SK-N-SH (cell line): Measurements from ENCODE around the gene DHX35. TPM values are rescaled to one million over a fixed set of nuclear protein-coding genes. Genes with fewer than 3 reads are reported as not detected.

Experiments
- CTCF ChIA-PET: fragments of 300-600, 350-600 bp; formaldehyde crosslinking; extraction: SDS; loops from one replicate; lab custom pipeline; 2021; lab: Yijun Ruan, JAX
- POLR2A ChIA-PET: fragments of 350-600 bp; sonication (Branson Sonifier 250); formaldehyde crosslinking; extraction: SDS; loops from one replicate; lab custom pipeline; 2020; ENCODE audit warnings: antibody characterized with exemption, inconsistent platforms; lab: Yijun Ruan, JAX
- DNase-seq: peaks from one replicate; pipeline ENCODE4 v3.0.0; 2012
- H2AFZ ChIP-seq: fragments of 200-600 bp; sonication (generic); 2 replicates; pipeline ENCODE4 v1.8.1; 2016; ENCODE audit warnings: antibody characterized with exemption, mild to moderate bottlenecking, low read depth
- H3F3A ChIP-seq: fragments of 200-600 bp; sonication (generic); replicated peaks from 2 replicates; pipeline ENCODE3; 2016; ENCODE audit warnings: antibody characterized with exemption, mild to moderate bottlenecking; ENCODE audit not compliant: insufficient read depth
- H3K27ac ChIP-seq, 2 experiments: fragments of 200-500 bp in 1 of 2; fragments of 200-600 bp in 1 of 2; sonication (Bioruptor generic) in 1 of 2; sonication (generic), shearing (Covaris generic) in 1 of 2; 2 replicates each; pipeline versions ENCODE4 v1.5.1 to v1.6.1; 2014 to 2016; ENCODE audit warnings: low read depth in 2 of 2, inconsistent platforms in 1 of 2, low read length in 1 of 2, mild to moderate bottlenecking in 1 of 2, mixed read lengths in 1 of 2
- H3K27me3 ChIP-seq: fragments of 200-600 bp; sonication (generic), shearing (Covaris generic); 2 replicates; pipeline ENCODE4 v1.6.1; 2016; ENCODE audit warnings: mixed run types; ENCODE audit not compliant: insufficient read depth
- H3K36me3 ChIP-seq, 2 experiments: fragments of 200-500 bp in 1 of 2; fragments of 200-600 bp in 1 of 2; sonication (Bioruptor generic) in 1 of 2; sonication (generic) in 1 of 2; replicated peaks in 1 of 2; 2 replicates each; pipeline versions ENCODE3 to v1.5.1; 2014 to 2016; ENCODE audit warnings: low read length in 1 of 2, mild to moderate bottlenecking in 1 of 2; ENCODE audit not compliant: insufficient read depth in 2 of 2, control insufficient read depth in 1 of 2
- H3K4me1 ChIP-seq, 2 experiments: fragments of 200-500 bp in 1 of 2; fragments of 200-600 bp in 1 of 2; sonication (Bioruptor generic) in 1 of 2; sonication (generic), shearing (Covaris generic) in 1 of 2; 2 replicates each; pipeline versions ENCODE4 v1.5.1 to v1.6.1; 2014 to 2016; ENCODE audit warnings: low read depth in 1 of 2, low read length in 1 of 2, mixed run types in 1 of 2; ENCODE audit not compliant: insufficient read depth in 2 of 2, control insufficient read depth in 1 of 2
- H3K4me2 ChIP-seq: fragments of 200-600 bp; sonication (generic), shearing (Covaris generic); 2 replicates; pipeline ENCODE4 v1.6.1; 2017; ENCODE audit warnings: mixed run types
- H3K4me3 ChIP-seq, 2 experiments: fragments of 200-500 bp in 1 of 2; fragments of 200-600 bp in 1 of 2; sonication (Bioruptor generic) in 1 of 2; sonication (generic), shearing (Covaris generic) in 1 of 2; 2 replicates each; pipeline versions ENCODE4 v1.5.1 to v1.8.1; 2014 to 2016; ENCODE audit warnings: low read depth in 2 of 2, inconsistent platforms in 1 of 2, low read length in 1 of 2, mild to moderate bottlenecking in 1 of 2, mixed read lengths in 1 of 2, moderate library complexity in 1 of 2
- H3K79me2 ChIP-seq: fragments of 200-600 bp; sonication (generic); 2 replicates; pipeline ENCODE4 v1.8.1; 2017; ENCODE audit warnings: mild to moderate bottlenecking; ENCODE audit not compliant: insufficient read depth
- H3K9ac ChIP-seq: fragments of 200-600 bp; sonication (generic); 2 replicates; pipeline ENCODE4 v1.6.1; 2017; ENCODE audit warnings: mixed run types
- H3K9me2 ChIP-seq: fragments of 200-600 bp; sonication (generic); 2 replicates; pipeline ENCODE4 v1.6.1; 2017; ENCODE audit warnings: mixed run types
- H3K9me3 ChIP-seq: fragments of 200-600 bp; sonication (generic); 2 replicates; pipeline ENCODE4 v1.6.1; 2017; ENCODE audit warnings: mixed run types, mild to moderate bottlenecking, moderate library complexity
- H4K20me1 ChIP-seq: fragments of 200-600 bp; sonication (generic); 2 replicates; pipeline ENCODE4 v1.6.1; 2017; ENCODE audit warnings: mild to moderate bottlenecking, mixed run types; ENCODE audit not compliant: insufficient read depth
- CHD2 ChIP-seq: fragments of 150-350 bp; IDR thresholded peaks from 2 replicates; pipeline ENCODE4 v1.6.1; 2018; ENCODE audit warnings: low read length; ENCODE audit not compliant: partially characterized antibody
- EZH2phosphoT487 ChIP-seq: fragments of 200-600 bp; sonication (generic); IDR thresholded peaks from 2 replicates; pipeline ENCODE4 v1.6.1; 2017; ENCODE audit warnings: low read depth, mixed run types, mild to moderate bottlenecking, antibody characterized with exemption, moderate library complexity, borderline replicate concordance
- FOSL2 ChIP-seq: IDR thresholded peaks from 2 replicates; pipeline ENCODE4 v1.4.0; 2012; ENCODE audit warnings: low read depth, mild to moderate bottlenecking, moderate library complexity, borderline replicate concordance
- FOXJ3 ChIP-seq: sonication (generic); formaldehyde crosslinking; IDR thresholded peaks from 2 replicates; pipeline ENCODE4 v1.5.1; 2020; ENCODE audit warnings: mild to moderate bottlenecking, missing genetic modification reagents
- FOXM1 ChIP-seq: IDR thresholded peaks from 2 replicates; pipeline ENCODE4 v1.4.0; 2012; ENCODE audit warnings: low read depth, mild to moderate bottlenecking
- GABPA ChIP-seq: IDR thresholded peaks from 2 replicates; pipeline ENCODE4 v1.4.0; 2012; ENCODE audit warnings: low read depth, mild to moderate bottlenecking
- GATA2 ChIP-seq: sonication (generic); formaldehyde crosslinking; IDR thresholded peaks from 2 replicates; pipeline ENCODE4 v1.5.0; 2020; ENCODE audit warnings: mild to moderate bottlenecking, missing genetic modification reagents
- IRF3 ChIP-seq: fragments of 150-350 bp; IDR thresholded peaks from 2 replicates; pipeline ENCODE4 v1.6.1; 2016; ENCODE audit warnings: mild to moderate bottlenecking, low read depth, low read length
- JUND ChIP-seq: IDR thresholded peaks from 2 replicates; pipeline ENCODE4 v1.4.0; 2012
- MXI1 ChIP-seq: IDR thresholded peaks from 2 replicates; pipeline ENCODE4 v1.6.1; 2012; ENCODE audit warnings: mild to moderate bottlenecking, low read depth, low read length, improper control_type of control experiment
- NFIC ChIP-seq: IDR thresholded peaks from 2 replicates; pipeline ENCODE4 v1.4.0; 2012; ENCODE audit warnings: borderline replicate concordance
- RAD21 ChIP-seq: IDR thresholded peaks from 2 replicates; pipeline ENCODE4 v1.6.1; 2012; ENCODE audit warnings: mild to moderate bottlenecking, low read length
- RFX5 ChIP-seq: IDR thresholded peaks from 2 replicates; pipeline ENCODE4 v1.6.1; 2012; ENCODE audit warnings: mild to moderate bottlenecking, improper control_type of control experiment, low read length
- SIN3A ChIP-seq: IDR thresholded peaks from 2 replicates; pipeline ENCODE4 v1.6.1; 2012; ENCODE audit warnings: low read depth, mild to moderate bottlenecking, low read length, moderate library complexity, borderline replicate concordance
- TAF1 ChIP-seq: IDR thresholded peaks from 2 replicates; pipeline ENCODE4 v1.6.1; 2012; ENCODE audit warnings: low read depth, mild to moderate bottlenecking, low read length, moderate library complexity, borderline replicate concordance
- TCF12 ChIP-seq: IDR thresholded peaks from 2 replicates; pipeline ENCODE4 v1.4.0; 2012
- TEAD4 ChIP-seq: IDR thresholded peaks from 2 replicates; pipeline ENCODE4 v1.4.0; 2012; ENCODE audit warnings: mild to moderate bottlenecking, borderline replicate concordance; ENCODE audit not compliant: insufficient read depth
- YY1 ChIP-seq: IDR thresholded peaks from 2 replicates; pipeline ENCODE4 v1.4.0; 2012; ENCODE audit warnings: low read depth, mild to moderate bottlenecking
- WGBS: methylation state at CpG from one replicate; pipeline ENCODE4 v1.1.6; 2017; ENCODE audit warnings: low lambda C conversion rate; 5-methylcytosine and 5-hydroxymethylcytosine counted together
- polyA plus RNA-seq, 3 experiments: library from polyadenylated mRNA; depleted of rRNA; stranded (reverse); fragments of >200 nt; gene quantifications; 2 replicates each; pipeline ENCODE4 v1.2.3, GENCODE V29; 2012
- TF ChIP-seq, protein P1 (sequence below): IDR thresholded peaks from 2 replicates; pipeline ENCODE4 v1.4.0; 2012; ENCODE audit warnings: low read depth, borderline replicate concordance
- TF ChIP-seq, protein P2 (sequence below): IDR thresholded peaks from 2 replicates; pipeline ENCODE4 v1.4.0; 2012; ENCODE audit warnings: low read depth
- TF ChIP-seq, protein P3 (sequence below): fragments of 200-600 bp; sonication (generic); IDR thresholded peaks from 2 replicates; pipeline ENCODE4 v1.6.1; 2017; ENCODE audit warnings: antibody characterized with exemption, mild to moderate bottlenecking, moderate library complexity
- TF ChIP-seq, protein P4 (sequence below): fragments of 150-350 bp; IDR thresholded peaks from 2 replicates; pipeline ENCODE4 v1.6.1; 2017; ENCODE audit warnings: antibody characterized with exemption, low read length, low read depth, borderline replicate concordance
- TF ChIP-seq, protein P5 (sequence below): IDR thresholded peaks from 2 replicates; pipeline ENCODE4 v1.6.1; 2012; ENCODE audit warnings: mild to moderate bottlenecking, low read depth, low read length, moderate library complexity

The DHX35 gene
- polyA plus RNA-seq, 1 of the 3 experiments (the other 2 are of a cell fraction) = 17.1 TPM

GRCh38 chr20:38926142-38926933 is 35.8 kb upstream of the DHX35 start, which contains the start of gene FAM83D:
FAM83D (plus strand) TSS chr20:38926417; CDS start chr20:38926443, 26 bp downstream.
- POLR2A ChIA-PET = interaction anchor here (0.6 to 3.2 kb wide), 6 partner anchors 31 to 202 kb away, joined by 3 to 20 read pairs (median 4); partner anchors contain the start of genes DHX35, PPP1R16B and SLC32A1
- peaks cover 48% of the 10 kb centered on the region for H3K79me2 ChIP-seq
- TF ChIP-seq, protein P1, sequence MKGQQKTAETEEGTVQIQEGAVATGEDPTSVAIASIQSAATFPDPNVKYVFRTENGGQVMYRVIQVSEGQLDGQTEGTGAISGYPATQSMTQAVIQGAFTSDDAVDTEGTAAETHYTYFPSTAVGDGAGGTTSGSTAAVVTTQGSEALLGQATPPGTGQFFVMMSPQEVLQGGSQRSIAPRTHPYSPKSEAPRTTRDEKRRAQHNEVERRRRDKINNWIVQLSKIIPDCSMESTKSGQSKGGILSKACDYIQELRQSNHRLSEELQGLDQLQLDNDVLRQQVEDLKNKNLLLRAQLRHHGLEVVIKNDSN = no peak
- TF ChIP-seq TEAD4 = 0 out of 2 replicates have a peak, but pooled peaks have one; percentile 37
- TF ChIP-seq MXI1 = peak; percentile 99
- TF ChIP-seq, protein P2, sequence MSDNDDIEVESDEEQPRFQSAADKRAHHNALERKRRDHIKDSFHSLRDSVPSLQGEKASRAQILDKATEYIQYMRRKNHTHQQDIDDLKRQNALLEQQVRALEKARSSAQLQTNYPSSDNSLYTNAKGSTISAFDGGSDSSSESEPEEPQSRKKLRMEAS = peak; percentile 89
- no peak for TF ChIP-seq JUND
- TF ChIP-seq CHD2 = peak; percentile 36
- peak; percentile 61 for TF ChIP-seq IRF3
- TF ChIP-seq GABPA = no peak
- TF ChIP-seq FOXM1 = peak; percentile 100
- TF ChIP-seq FOXJ3 = no peak
- TF ChIP-seq RAD21 = peak; percentile 70; the same call in 1 of the 2 replicates
- TF ChIP-seq, protein P3, sequence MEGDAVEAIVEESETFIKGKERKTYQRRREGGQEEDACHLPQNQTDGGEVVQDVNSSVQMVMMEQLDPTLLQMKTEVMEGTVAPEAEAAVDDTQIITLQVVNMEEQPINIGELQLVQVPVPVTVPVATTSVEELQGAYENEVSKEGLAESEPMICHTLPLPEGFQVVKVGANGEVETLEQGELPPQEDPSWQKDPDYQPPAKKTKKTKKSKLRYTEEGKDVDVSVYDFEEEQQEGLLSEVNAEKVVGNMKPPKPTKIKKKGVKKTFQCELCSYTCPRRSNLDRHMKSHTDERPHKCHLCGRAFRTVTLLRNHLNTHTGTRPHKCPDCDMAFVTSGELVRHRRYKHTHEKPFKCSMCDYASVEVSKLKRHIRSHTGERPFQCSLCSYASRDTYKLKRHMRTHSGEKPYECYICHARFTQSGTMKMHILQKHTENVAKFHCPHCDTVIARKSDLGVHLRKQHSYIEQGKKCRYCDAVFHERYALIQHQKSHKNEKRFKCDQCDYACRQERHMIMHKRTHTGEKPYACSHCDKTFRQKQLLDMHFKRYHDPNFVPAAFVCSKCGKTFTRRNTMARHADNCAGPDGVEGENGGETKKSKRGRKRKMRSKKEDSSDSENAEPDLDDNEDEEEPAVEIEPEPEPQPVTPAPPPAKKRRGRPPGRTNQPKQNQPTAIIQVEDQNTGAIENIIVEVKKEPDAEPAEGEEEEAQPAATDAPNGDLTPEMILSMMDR = no peak
- TF ChIP-seq TCF12 = 0 out of 2 replicates have a peak, but pooled peaks have one; percentile 27
- TF ChIP-seq EZH2phosphoT487 = no peak
- peak; percentile 63; the same call in 1 of the 2 replicates for TF ChIP-seq YY1
- no peak for TF ChIP-seq FOSL2
- peak; percentile 96 for TF ChIP-seq SIN3A
- TF ChIP-seq, protein P4, sequence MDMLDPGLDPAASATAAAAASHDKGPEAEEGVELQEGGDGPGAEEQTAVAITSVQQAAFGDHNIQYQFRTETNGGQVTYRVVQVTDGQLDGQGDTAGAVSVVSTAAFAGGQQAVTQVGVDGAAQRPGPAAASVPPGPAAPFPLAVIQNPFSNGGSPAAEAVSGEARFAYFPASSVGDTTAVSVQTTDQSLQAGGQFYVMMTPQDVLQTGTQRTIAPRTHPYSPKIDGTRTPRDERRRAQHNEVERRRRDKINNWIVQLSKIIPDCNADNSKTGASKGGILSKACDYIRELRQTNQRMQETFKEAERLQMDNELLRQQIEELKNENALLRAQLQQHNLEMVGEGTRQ = no peak
- no peak for TF ChIP-seq GATA2 (CRISPR knock-in tag)
- 0 out of 2 replicates have a peak, but pooled peaks have one; percentile 17 for TF ChIP-seq NFIC
- peak; percentile 81 for TF ChIP-seq TAF1
- TF ChIP-seq, protein P5, sequence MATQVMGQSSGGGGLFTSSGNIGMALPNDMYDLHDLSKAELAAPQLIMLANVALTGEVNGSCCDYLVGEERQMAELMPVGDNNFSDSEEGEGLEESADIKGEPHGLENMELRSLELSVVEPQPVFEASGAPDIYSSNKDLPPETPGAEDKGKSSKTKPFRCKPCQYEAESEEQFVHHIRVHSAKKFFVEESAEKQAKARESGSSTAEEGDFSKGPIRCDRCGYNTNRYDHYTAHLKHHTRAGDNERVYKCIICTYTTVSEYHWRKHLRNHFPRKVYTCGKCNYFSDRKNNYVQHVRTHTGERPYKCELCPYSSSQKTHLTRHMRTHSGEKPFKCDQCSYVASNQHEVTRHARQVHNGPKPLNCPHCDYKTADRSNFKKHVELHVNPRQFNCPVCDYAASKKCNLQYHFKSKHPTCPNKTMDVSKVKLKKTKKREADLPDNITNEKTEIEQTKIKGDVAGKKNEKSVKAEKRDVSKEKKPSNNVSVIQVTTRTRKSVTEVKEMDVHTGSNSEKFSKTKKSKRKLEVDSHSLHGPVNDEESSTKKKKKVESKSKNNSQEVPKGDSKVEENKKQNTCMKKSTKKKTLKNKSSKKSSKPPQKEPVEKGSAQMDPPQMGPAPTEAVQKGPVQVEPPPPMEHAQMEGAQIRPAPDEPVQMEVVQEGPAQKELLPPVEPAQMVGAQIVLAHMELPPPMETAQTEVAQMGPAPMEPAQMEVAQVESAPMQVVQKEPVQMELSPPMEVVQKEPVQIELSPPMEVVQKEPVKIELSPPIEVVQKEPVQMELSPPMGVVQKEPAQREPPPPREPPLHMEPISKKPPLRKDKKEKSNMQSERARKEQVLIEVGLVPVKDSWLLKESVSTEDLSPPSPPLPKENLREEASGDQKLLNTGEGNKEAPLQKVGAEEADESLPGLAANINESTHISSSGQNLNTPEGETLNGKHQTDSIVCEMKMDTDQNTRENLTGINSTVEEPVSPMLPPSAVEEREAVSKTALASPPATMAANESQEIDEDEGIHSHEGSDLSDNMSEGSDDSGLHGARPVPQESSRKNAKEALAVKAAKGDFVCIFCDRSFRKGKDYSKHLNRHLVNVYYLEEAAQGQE = no peak
- 0 out of 2 replicates have a peak, but pooled peaks have one; percentile 38 for TF ChIP-seq RFX5

More at GRCh38 chr20:38926142-38926933, 35.8 kb upstream of the DHX35 start, which contains the start of gene FAM83D:
- H3K9ac ChIP-seq = peak within 1 kb of the TSS; percentile 72
- DNase-seq = peak; percentile 99
- peaks cover 6% of the 10 kb centered on the region; the same call in 1 of the 2 replicates for H3K27me3 ChIP-seq
- peak within 1 kb of the TSS; percentile 85 for H2AFZ ChIP-seq
- peak within 1 kb of the TSS; percentile 98 for H3K4me2 ChIP-seq
- H4K20me1 ChIP-seq = peaks cover 14% of the 10 kb centered on the region; the same call in 1 of the 2 replicates
- CTCF ChIA-PET = interaction anchor here (0.6 to 3.6 kb wide), 27 partner anchors 8 to 252 kb away, joined by 3 to 41 read pairs (median 4); partner anchors contain the start of genes DHX35 and PPP1R16B
- H3K9me3 ChIP-seq = no peaks in the 10 kb centered on the region
- no peaks in the 10 kb centered on the region for H3K36me3 ChIP-seq
- peak within 1 kb of the TSS; percentile 37 to 54 for H3K27ac ChIP-seq
- H3F3A ChIP-seq = peaks cover 3% of the 10 kb centered on the region
- H3K9me2 ChIP-seq = no peaks in the 10 kb centered on the region
- peak within 1 kb of the TSS; percentile 81 to 91 for H3K4me3 ChIP-seq
- peaks cover 0 to 14% of the 10 kb centered on the region in 2 experiments; a peak in 2 of 4 replicates for H3K4me1 ChIP-seq
- 2% methylated on average over 26 of the region's 95 CpGs for WGBS
